ENCODE data around the gene SORCS2.

SORCS2 gene

DNA sequence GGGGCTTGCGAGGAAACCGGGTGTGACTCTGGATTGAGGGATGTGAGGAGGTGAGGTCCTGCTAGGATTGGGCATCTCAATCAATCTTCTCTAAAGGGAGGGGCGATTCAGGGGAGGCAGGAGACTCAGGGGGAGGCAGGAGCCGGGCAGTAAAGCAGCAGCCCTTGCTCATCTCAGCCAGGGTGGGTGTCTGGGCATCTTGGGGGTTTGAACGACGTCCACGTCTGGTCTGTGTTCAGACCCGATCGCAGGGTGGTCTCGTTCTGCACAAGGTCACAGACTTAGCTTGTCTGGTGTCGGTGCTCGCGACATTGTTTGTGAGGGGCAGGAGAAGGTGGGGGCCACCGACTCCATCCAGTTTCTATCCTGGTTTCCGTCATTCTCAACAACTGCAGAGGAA, 473.7 kb downstream of the SORCS2 start:
- no peak overlapping the region for H3K27ac ChIP-seq (ENCODE audit: low read depth, low read length)
- H3K27me3 ChIP-seq (ENCODE audit: control insufficient read depth, low read length), result no peaks in the 10 kb centered on the region
- H3K4me1 ChIP-seq (ENCODE audit: control insufficient read depth, low read length), result no peaks in the 10 kb centered on the region
- no peaks in the 10 kb centered on the region for H3K9me2 ChIP-seq (replicated peaks; ENCODE audit: control insufficient read depth, low read length)
- H3K36me3 ChIP-seq (ENCODE audit: control insufficient read depth, low read length), result no peaks in the 10 kb centered on the region
- no peak for TF ChIP-seq EZH2phosphoT487 (IDR thresholded peaks at IDR 0.05; ENCODE audit: borderline replicate concordance, low read length)
- TF ChIP-seq, protein P1, sequence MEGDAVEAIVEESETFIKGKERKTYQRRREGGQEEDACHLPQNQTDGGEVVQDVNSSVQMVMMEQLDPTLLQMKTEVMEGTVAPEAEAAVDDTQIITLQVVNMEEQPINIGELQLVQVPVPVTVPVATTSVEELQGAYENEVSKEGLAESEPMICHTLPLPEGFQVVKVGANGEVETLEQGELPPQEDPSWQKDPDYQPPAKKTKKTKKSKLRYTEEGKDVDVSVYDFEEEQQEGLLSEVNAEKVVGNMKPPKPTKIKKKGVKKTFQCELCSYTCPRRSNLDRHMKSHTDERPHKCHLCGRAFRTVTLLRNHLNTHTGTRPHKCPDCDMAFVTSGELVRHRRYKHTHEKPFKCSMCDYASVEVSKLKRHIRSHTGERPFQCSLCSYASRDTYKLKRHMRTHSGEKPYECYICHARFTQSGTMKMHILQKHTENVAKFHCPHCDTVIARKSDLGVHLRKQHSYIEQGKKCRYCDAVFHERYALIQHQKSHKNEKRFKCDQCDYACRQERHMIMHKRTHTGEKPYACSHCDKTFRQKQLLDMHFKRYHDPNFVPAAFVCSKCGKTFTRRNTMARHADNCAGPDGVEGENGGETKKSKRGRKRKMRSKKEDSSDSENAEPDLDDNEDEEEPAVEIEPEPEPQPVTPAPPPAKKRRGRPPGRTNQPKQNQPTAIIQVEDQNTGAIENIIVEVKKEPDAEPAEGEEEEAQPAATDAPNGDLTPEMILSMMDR (IDR thresholded peaks at IDR 0.05; ENCODE audit: low read depth, low read length, poor library complexity, severe bottlenecking), result no peak
- no peaks in the 10 kb centered on the region for H4K20me1 ChIP-seq (ENCODE audit: control insufficient read depth, insufficient read depth, low read depth, low read length)
- H3K4me3 ChIP-seq (ENCODE audit: low read length), result no peak overlapping the region
- H3K9me3 ChIP-seq (ENCODE audit: control insufficient read depth, insufficient read depth, low read length), result no peaks in the 10 kb centered on the region
- no peaks in the 10 kb centered on the region for H3F3A ChIP-seq (ENCODE audit: control insufficient read depth, insufficient read depth)
- H3K4me2 ChIP-seq (ENCODE audit: low read length), result no peak overlapping the region
- H3K79me2 ChIP-seq (ENCODE audit: control insufficient read depth, low read length), result no peaks in the 10 kb centered on the region

DNA sequence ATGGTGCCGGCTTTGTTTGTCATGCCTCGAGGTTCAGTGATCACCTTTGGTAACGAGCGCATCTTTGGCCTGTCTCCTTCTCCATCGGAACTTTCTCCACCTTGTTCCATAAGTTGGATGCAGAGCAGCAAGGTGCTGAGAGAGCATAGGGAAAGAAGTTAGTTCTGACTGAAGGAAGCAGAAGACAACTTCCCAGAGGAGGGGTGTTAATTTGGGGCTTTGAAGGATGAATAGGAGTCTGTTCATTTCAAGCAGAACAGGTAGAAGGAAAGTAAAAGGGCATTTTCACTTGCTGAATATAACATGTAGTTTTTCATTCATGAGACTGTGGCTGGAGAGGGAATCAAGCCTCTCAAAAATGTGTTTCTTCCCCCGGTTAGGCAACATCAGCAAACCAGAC, 474.4 kb downstream of the SORCS2 start:
- Histone ChIP-seq H3K27ac (ENCODE audit: low read depth, low read length) (no peak overlapping the region), H3F3A (ENCODE audit: control insufficient read depth, insufficient read depth) (no peaks in the 10 kb centered on the region), H3K79me2 (ENCODE audit: control insufficient read depth, low read length) (no peaks in the 10 kb centered on the region), H3K4me1 (ENCODE audit: control insufficient read depth, low read length) (no peaks in the 10 kb centered on the region), H3K4me2 (ENCODE audit: low read length) (no peak overlapping the region), H4K20me1 (ENCODE audit: control insufficient read depth, insufficient read depth, low read depth, low read length) (no peaks in the 10 kb centered on the region), H3K9me3 (ENCODE audit: control insufficient read depth, insufficient read depth, low read length) (no peaks in the 10 kb centered on the region), H3K9me2 (replicated peaks; ENCODE audit: control insufficient read depth, low read length) (no peaks in the 10 kb centered on the region), H3K27me3 (ENCODE audit: control insufficient read depth, low read length) (no peaks in the 10 kb centered on the region), H3K4me3 (ENCODE audit: low read length) (no peak overlapping the region), H3K36me3 (ENCODE audit: control insufficient read depth, low read length) (no peaks in the 10 kb centered on the region)
- no peak for TF ChIP-seq EZH2phosphoT487 (IDR thresholded peaks at IDR 0.05; ENCODE audit: borderline replicate concordance, low read length)
- TF ChIP-seq, protein P1 (IDR thresholded peaks at IDR 0.05; ENCODE audit: low read depth, low read length, poor library complexity, severe bottlenecking), result no peak

DNA sequence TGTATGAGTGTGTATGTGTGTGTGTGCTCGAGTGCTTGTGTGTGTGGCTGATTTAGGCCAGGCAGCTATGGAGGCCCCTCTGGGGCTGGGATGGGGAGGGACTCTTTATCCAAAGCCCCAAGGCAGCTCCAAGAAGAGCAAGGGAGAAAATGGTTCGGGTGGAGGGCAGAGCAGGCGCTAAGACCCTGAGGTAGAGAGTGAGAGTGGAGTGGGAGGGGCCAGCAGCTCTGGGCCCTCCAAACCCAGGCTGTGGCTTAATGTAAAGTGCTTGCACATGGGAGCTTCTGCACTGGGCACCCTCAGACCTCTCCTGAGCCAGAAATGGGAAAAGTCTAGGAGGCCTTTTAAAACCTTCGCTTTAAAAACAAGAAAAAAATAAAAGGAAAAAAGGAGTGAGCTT, 475.9 kb downstream of the SORCS2 start:
- H4K20me1 ChIP-seq (ENCODE audit: control insufficient read depth, insufficient read depth, low read depth, low read length), result no peaks in the 10 kb centered on the region; the same call in 1 of the 2 replicates
- H3K27me3 ChIP-seq (ENCODE audit: control insufficient read depth, low read length), result no peaks in the 10 kb centered on the region
- H3K4me3 ChIP-seq (ENCODE audit: low read length), result no peak overlapping the region
- no peak overlapping the region for H3K4me2 ChIP-seq (ENCODE audit: low read length)
- no peaks in the 10 kb centered on the region for H3K36me3 ChIP-seq (ENCODE audit: control insufficient read depth, low read length)
- no peak overlapping the region for H3K27ac ChIP-seq (ENCODE audit: low read depth, low read length)
- H3K4me1 ChIP-seq (ENCODE audit: control insufficient read depth, low read length), result no peaks in the 10 kb centered on the region
- no peaks in the 10 kb centered on the region for H3F3A ChIP-seq (ENCODE audit: control insufficient read depth, insufficient read depth)
- H3K79me2 ChIP-seq (ENCODE audit: control insufficient read depth, low read length), result no peaks in the 10 kb centered on the region
- H3K9me2 ChIP-seq (replicated peaks; ENCODE audit: control insufficient read depth, low read length), result no peaks in the 10 kb centered on the region
- TF ChIP-seq, protein P1 (IDR thresholded peaks at IDR 0.05; ENCODE audit: low read depth, low read length, poor library complexity, severe bottlenecking), result no peak
- no peak for TF ChIP-seq EZH2phosphoT487 (IDR thresholded peaks at IDR 0.05; ENCODE audit: borderline replicate concordance, low read length)
- H3K9me3 ChIP-seq (ENCODE audit: control insufficient read depth, insufficient read depth, low read length), result no peaks in the 10 kb centered on the region

DNA sequence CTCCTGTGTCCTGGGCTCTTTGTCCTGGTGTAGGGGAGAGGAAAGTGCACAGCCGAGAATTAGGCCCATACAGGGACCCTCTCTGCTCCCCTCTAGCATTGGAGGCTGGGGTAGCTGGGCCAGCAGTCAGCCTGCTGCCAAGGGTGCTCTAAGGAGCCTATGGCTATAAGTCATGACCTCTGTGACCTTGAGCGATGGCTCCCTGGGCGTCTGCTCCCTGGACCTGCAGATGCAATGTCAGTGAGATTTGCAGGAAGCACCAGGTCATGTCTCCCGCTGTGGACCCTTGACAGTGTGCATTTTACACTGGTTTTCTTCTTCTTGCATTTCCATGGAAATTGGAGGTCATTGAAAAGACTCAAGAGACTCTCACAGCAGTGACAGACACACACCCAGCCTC, 476.5 kb downstream of the SORCS2 start:
- Histone ChIP-seq H3K9me2 (replicated peaks; ENCODE audit: control insufficient read depth, low read length) (no peaks in the 10 kb centered on the region), H3K79me2 (ENCODE audit: control insufficient read depth, low read length) (no peaks in the 10 kb centered on the region), H3K4me3 (ENCODE audit: low read length) (no peak overlapping the region)

More for the DNA sequence above, 476.5 kb downstream of the SORCS2 start:
- TF ChIP-seq, protein P1 (IDR thresholded peaks at IDR 0.05; ENCODE audit: low read depth, low read length, poor library complexity, severe bottlenecking), result no peak
- TF ChIP-seq EZH2phosphoT487 (IDR thresholded peaks at IDR 0.05; ENCODE audit: borderline replicate concordance, low read length), result no peak
- Histone ChIP-seq H3F3A (ENCODE audit: control insufficient read depth, insufficient read depth) (no peaks in the 10 kb centered on the region), H3K4me1 (ENCODE audit: control insufficient read depth, low read length) (no peaks in the 10 kb centered on the region), H3K27ac (ENCODE audit: low read depth, low read length) (no peak overlapping the region), H3K4me2 (ENCODE audit: low read length) (no peak overlapping the region), H4K20me1 (ENCODE audit: control insufficient read depth, insufficient read depth, low read depth, low read length) (no peaks in the 10 kb centered on the region; the same call in 1 of the 2 replicates), H3K9me3 (ENCODE audit: control insufficient read depth, insufficient read depth, low read length) (no peaks in the 10 kb centered on the region), H3K36me3 (ENCODE audit: control insufficient read depth, low read length) (no peaks in the 10 kb centered on the region), H3K27me3 (ENCODE audit: control insufficient read depth, low read length) (no peaks in the 10 kb centered on the region)

Measured in DOHH2 (cell line).